GM18505 (cell line): ENCODE results near the gene ELF3.
"Not testable (repeated sequence)": the region's sequence is repeated elsewhere in the genome, so short reads cannot be mapped to it uniquely, and the experiment has no call there.

Experiments used
- ATAC-seq: cut with Tn5 transposase; IDR thresholded peaks from one replicate; pipeline ENCODE4 v1.9.1; 2021; ENCODE audit not compliant: unreplicated experiment
- POLR2A ChIP-seq: IDR thresholded peaks from 4 replicates; pipeline ENCODE4 v1.6.1; 2011; ENCODE audit warnings: borderline replicate concordance; ENCODE audit not compliant: insufficient read depth, insufficient read length; ENCODE audit errors: extremely low read depth

ELF3 gene

GRCh38 chr1:202014915-202015661 is 4.7 kb downstream of the ELF3 start:
- ATAC-seq: no peak
- TF ChIP-seq POLR2A: no peak

GRCh38 chr1:202015662-202015937 is 5.2 kb downstream of the ELF3 start:
- ATAC-seq: no peak
- no peak for TF ChIP-seq POLR2A

- no peak for ATAC-seq
Observed at GRCh38 chr1:202016022-202016810, 5.8 kb downstream of the ELF3 start.

GRCh38 chr1:202016811-202017748 is 6.7 kb downstream of the ELF3 start:
- no peak for TF ChIP-seq POLR2A
- ATAC-seq: no peak

More at GRCh38 chr1:202016022-202016810, 5.8 kb downstream of the ELF3 start:
- TF ChIP-seq POLR2A: no peak

- TF ChIP-seq POLR2A: no peak
- no peak for ATAC-seq
Observed at GRCh38 chr1:202017749-202018467, 7.5 kb downstream of the ELF3 start.

GRCh38 chr1:202018468-202019234 is 8.3 kb downstream of the ELF3 start:
- no peak for TF ChIP-seq POLR2A
- ATAC-seq: no peak

- ATAC-seq: not testable (repeated sequence)
Observed at GRCh38 chr1:202019235-202019558, 8.8 kb downstream of the ELF3 start.

GRCh38 chr1:202023001-202023433 is 12.6 kb downstream of the ELF3 start:
- ATAC-seq: no peak
- TF ChIP-seq POLR2A: no peak

GRCh38 chr1:202029171-202029665 is 18.8 kb downstream of the ELF3 start:
- TF ChIP-seq POLR2A: no peak
- ATAC-seq: no peak

GRCh38 chr1:202029727-202030126 is 19.3 kb downstream of the ELF3 start:
- no peak for ATAC-seq
- TF ChIP-seq POLR2A: no peak

GRCh38 chr1:202031796-202032195 is 21.4 kb downstream of the ELF3 start:
- TF ChIP-seq POLR2A: no peak
- no peak for ATAC-seq

- TF ChIP-seq POLR2A: no peak
Observed at GRCh38 chr1:202034149-202034682, 23.8 kb downstream of the ELF3 start.

More at GRCh38 chr1:202034149-202034682, 23.8 kb downstream of the ELF3 start:
- no peak for ATAC-seq
